H9 (cell line): ENCODE measurements around the gene COA5. TPM values are rescaled to one million over a fixed set of nuclear protein-coding genes. Genes with fewer than 3 reads are reported as not detected.

Source experiments
- DNase-seq: peaks from one replicate; pipeline ENCODE4 v3.0.0-alpha.2; 2017
- H2AFZ ChIP-seq: one replicate; pipeline ENCODE4 v1.6.1; 2013; ENCODE audit warnings: mild to moderate bottlenecking, low read length, control low read depth, moderate library complexity
- H2AK5ac ChIP-seq: 2 replicates; pipeline ENCODE4 v1.6.1; 2013; ENCODE audit warnings: low read length, control low read depth, mixed read lengths; ENCODE audit not compliant: insufficient read length
- H2BK120ac ChIP-seq: one replicate; pipeline ENCODE4 v1.6.1; 2013; ENCODE audit warnings: low read depth, mild to moderate bottlenecking, low read length, control low read depth, inconsistent platforms; ENCODE audit not compliant: poor library complexity, severe bottlenecking
- H2BK12ac ChIP-seq: 2 replicates; pipeline ENCODE4 v1.6.1; 2013; ENCODE audit warnings: low read length, control low read depth, mixed read lengths, low read depth; ENCODE audit not compliant: insufficient read length
- H2BK15ac ChIP-seq: 2 replicates; pipeline ENCODE4 v1.6.1; 2013; ENCODE audit warnings: low read depth, low read length, control low read depth
- H2BK20ac ChIP-seq: one replicate; pipeline ENCODE4 v1.6.1; 2013; ENCODE audit warnings: low read depth, mild to moderate bottlenecking, low read length, control low read depth, inconsistent platforms; ENCODE audit not compliant: poor library complexity, severe bottlenecking
- H2BK5ac ChIP-seq: 2 replicates; pipeline ENCODE4 v1.6.1; 2013; ENCODE audit warnings: low read length, control low read depth, mixed read lengths; ENCODE audit not compliant: insufficient read length
- H3K14ac ChIP-seq: 2 replicates; pipeline ENCODE4 v1.6.1; 2013; ENCODE audit warnings: low read length, control low read depth; ENCODE audit not compliant: insufficient read depth
- H3K18ac ChIP-seq: 2 replicates; pipeline ENCODE4 v1.6.1; 2013; ENCODE audit warnings: low read depth, mild to moderate bottlenecking, mixed read lengths, low read length, control low read depth; ENCODE audit not compliant: insufficient read length
- H3K23ac ChIP-seq: 2 replicates; pipeline ENCODE4 v1.6.1; 2013; ENCODE audit warnings: low read length, control low read depth, mixed read lengths, low read depth; ENCODE audit not compliant: insufficient read length
- H3K23me2 ChIP-seq: 2 replicates; pipeline ENCODE4 v1.6.1; 2013; ENCODE audit warnings: low read depth, mild to moderate bottlenecking, mixed read lengths, low read length, control low read depth; ENCODE audit not compliant: insufficient read length, poor library complexity, severe bottlenecking
- H3K27ac ChIP-seq: 2 replicates; pipeline ENCODE4 v1.5.1; 2013; ENCODE audit warnings: low read length, control low read depth, mixed read lengths, low read depth; ENCODE audit not compliant: insufficient read length
- H3K27me3 ChIP-seq: 2 replicates; pipeline ENCODE4 v1.6.1; 2013; ENCODE audit warnings: low read length, control low read depth, inconsistent platforms; ENCODE audit not compliant: insufficient read depth
- H3K4ac ChIP-seq: 2 replicates; pipeline ENCODE4 v1.6.1; 2013; ENCODE audit warnings: low read depth, mild to moderate bottlenecking, control low read depth, inconsistent platforms, low read length, moderate library complexity
- H3K4me1 ChIP-seq: 2 replicates; pipeline ENCODE4 v1.6.1; 2013; ENCODE audit warnings: low read length, control low read depth, inconsistent platforms; ENCODE audit not compliant: insufficient read depth
- H3K4me2 ChIP-seq: 2 replicates; pipeline ENCODE4 v1.6.1; 2013; ENCODE audit warnings: low read length, control low read depth, mixed read lengths; ENCODE audit not compliant: insufficient read length, insufficient read depth
- H3K56ac ChIP-seq: 2 replicates; pipeline ENCODE4 v1.6.1; 2013; ENCODE audit warnings: low read depth, mild to moderate bottlenecking, mixed read lengths, low read length, control low read depth; ENCODE audit not compliant: insufficient read length
- H3K79me1 ChIP-seq: 2 replicates; pipeline ENCODE4 v1.6.1; 2013; ENCODE audit warnings: low read depth, mild to moderate bottlenecking, moderate library complexity, low read length, control low read depth, inconsistent platforms; ENCODE audit not compliant: insufficient read depth, poor library complexity, severe bottlenecking
- H3K79me2 ChIP-seq: 2 replicates; pipeline ENCODE4 v1.6.1; 2013; ENCODE audit warnings: low read length, control low read depth, inconsistent platforms; ENCODE audit not compliant: insufficient read depth
- H3K9ac ChIP-seq: 2 replicates; pipeline ENCODE4 v1.6.1; 2013; ENCODE audit warnings: low read length, control low read depth, mixed read lengths; ENCODE audit not compliant: insufficient read length; ENCODE audit errors: extremely low read depth
- H3K9me3 ChIP-seq: one replicate; pipeline ENCODE4 v1.6.1; 2013; ENCODE audit warnings: low read depth, low read length, inconsistent platforms; ENCODE audit not compliant: control insufficient read depth
- H3T11ph ChIP-seq: one replicate; pipeline ENCODE4 v1.6.1; 2013; ENCODE audit warnings: mild to moderate bottlenecking, low read length, control low read depth, inconsistent platforms
- H4K20me1 ChIP-seq: one replicate; pipeline ENCODE4 v1.6.1; 2013; ENCODE audit not compliant: control insufficient read depth, insufficient read length, insufficient read depth
- H4K5ac ChIP-seq: 2 replicates; pipeline ENCODE4 v1.6.1; 2013; ENCODE audit warnings: low read depth, mild to moderate bottlenecking, mixed read lengths, low read length, control low read depth; ENCODE audit not compliant: insufficient read length
- H4K8ac ChIP-seq: replicated peaks from 2 replicates; pipeline ENCODE4 v1.6.1; 2013; ENCODE audit warnings: low read length, control low read depth, mixed read lengths, low read depth; ENCODE audit not compliant: insufficient read length
- H4K91ac ChIP-seq: 2 replicates; pipeline ENCODE4 v1.6.1; 2013; ENCODE audit warnings: low read depth, mild to moderate bottlenecking, moderate library complexity, mixed read lengths, low read length, control low read depth; ENCODE audit not compliant: insufficient read length
- H3K27ac Mint-ChIP-seq, 3 experiments: 2 replicates in 2 of 3; 3 replicates in 1 of 3; pipeline ENCODE4 v1.8.0; 2020 to 2021; ENCODE audit warnings: mixed read lengths in 3 of 3, mild to moderate bottlenecking in 1 of 3, moderate library complexity in 1 of 3
- H3K27me3 Mint-ChIP-seq: 2 replicates; pipeline ENCODE4 v1.8.0; 2021; ENCODE audit warnings: low read depth, mild to moderate bottlenecking, moderate library complexity, mixed read lengths
- H3K36me3 Mint-ChIP-seq, 3 experiments: 2 replicates in 2 of 3; 3 replicates in 1 of 3; pipeline ENCODE4 v1.8.0; 2020 to 2021; ENCODE audit warnings: low read depth in 3 of 3, mixed read lengths in 3 of 3; ENCODE audit not compliant: insufficient read depth in 1 of 3
- H3K4me1 Mint-ChIP-seq, 2 experiments: 2 replicates each; pipeline ENCODE4 v1.8.0; 2020; ENCODE audit warnings: mixed read lengths in 2 of 2
- H3K4me3 Mint-ChIP-seq, 2 experiments: 2 replicates in 1 of 2; 3 replicates in 1 of 2; pipeline ENCODE4 v1.8.0; 2020 to 2021; ENCODE audit warnings: mild to moderate bottlenecking in 2 of 2, mixed read lengths in 2 of 2, moderate library complexity in 1 of 2
- H3K9me3 Mint-ChIP-seq, 2 experiments: 2 replicates in 1 of 2; 3 replicates in 1 of 2; pipeline ENCODE4 v1.8.0; 2020; ENCODE audit warnings: mild to moderate bottlenecking in 2 of 2, mixed read lengths in 2 of 2, moderate library complexity in 1 of 2
- CTCF ChIP-seq: fragments of 200-600 bp; sonication (generic); conservative IDR thresholded peaks from 3 replicates; pipeline ENCODE4 v1.8.0; 2021; ENCODE audit warnings: antibody characterized with exemption, mild to moderate bottlenecking
- WGBS: extraction: QIAGEN DNeasy Blood & Tissue Kit; methylation state at CpG from one replicate; pipeline ENCODE4 v1.1.7; 2013; ENCODE audit warnings: missing lambda C conversion rate, low lambda C conversion rate, mixed read lengths; ENCODE audit not compliant: insufficient read length; ENCODE audit errors: extremely low coverage; 5-methylcytosine and 5-hydroxymethylcytosine counted together
- total RNA-seq: library from RNA; stranded (reverse); gene quantifications from 2 replicates; pipeline ENCODE4 v1.2.1, GENCODE V29; 2021

COA5 gene
- total RNA-seq, 1 experiment from 2014 or later, result 23.6 TPM

GRCh38 chr2:98565941-98566340, 42.4 kb downstream of the COA5 start:
- Mint-ChIP-seq H3K4me1 (no peaks in the 10 kb centered on the region), H3K4me3 (no peak overlapping the region), H3K36me3 (peaks cover 19 to 82% (median 55%) of the 10 kb centered on the region in 3 experiments; a peak in 6 of 7 replicates), H3K9me3 (no peaks in the 10 kb centered on the region; a peak in 1 of 5 replicates), H3K27me3 (peaks cover 2% of the 10 kb centered on the region), H3K27ac (no peak overlapping the region)
- H2AK5ac ChIP-seq, result no peak overlapping the region
- H3K56ac ChIP-seq, result no peak overlapping the region
- H3K9ac ChIP-seq, result no peak overlapping the region
- no peak overlapping the region for H2BK15ac ChIP-seq
- no peak overlapping the region for H3K18ac ChIP-seq
- H2BK5ac ChIP-seq, result no peak overlapping the region
- H2AFZ ChIP-seq, result no peak overlapping the region
- no peaks in the 10 kb centered on the region for H3K27me3 ChIP-seq
- H3T11ph ChIP-seq, result no peak overlapping the region
- H2BK12ac ChIP-seq, result no peak overlapping the region
- H3K14ac ChIP-seq, result no peak overlapping the region
- no peak overlapping the region for H2BK120ac ChIP-seq
- no peak overlapping the region for H3K4ac ChIP-seq
- no peaks in the 10 kb centered on the region for H3K9me3 ChIP-seq
- no peak overlapping the region for H4K5ac ChIP-seq
- no peaks in the 10 kb centered on the region for H3K79me2 ChIP-seq
- no peak overlapping the region for H4K91ac ChIP-seq
- H3K4me2 ChIP-seq, result no peak overlapping the region
- H2BK20ac ChIP-seq, result no peak overlapping the region
- no peaks in the 10 kb centered on the region for H3K4me1 ChIP-seq
- H3K27ac ChIP-seq, result no peak overlapping the region
- H3K23me2 ChIP-seq, result no peaks in the 10 kb centered on the region
- no peak for TF ChIP-seq CTCF
- H4K20me1 ChIP-seq, result no peaks in the 10 kb centered on the region
- DNase-seq, result no peak
- H3K23ac ChIP-seq, result no peak overlapping the region
- H4K8ac ChIP-seq, result no peak overlapping the region
- H3K79me1 ChIP-seq, result no peaks in the 10 kb centered on the region
- WGBS, result no CpG with 5 or more reads among the region's 19 CpGs
